Right hindlimb (tissue), 1 donor: ENCODE measurements around the gene SERF1B.
"Not testable (repeated sequence)": the region's sequence is repeated elsewhere in the genome, so short reads cannot be mapped to it uniquely, and the experiment has no call there.

Source experiments
- DNase-seq: peaks from one replicate; pipeline ENCODE4 v3.0.0-alpha.2; 2018

SERF1B gene

DNA sequence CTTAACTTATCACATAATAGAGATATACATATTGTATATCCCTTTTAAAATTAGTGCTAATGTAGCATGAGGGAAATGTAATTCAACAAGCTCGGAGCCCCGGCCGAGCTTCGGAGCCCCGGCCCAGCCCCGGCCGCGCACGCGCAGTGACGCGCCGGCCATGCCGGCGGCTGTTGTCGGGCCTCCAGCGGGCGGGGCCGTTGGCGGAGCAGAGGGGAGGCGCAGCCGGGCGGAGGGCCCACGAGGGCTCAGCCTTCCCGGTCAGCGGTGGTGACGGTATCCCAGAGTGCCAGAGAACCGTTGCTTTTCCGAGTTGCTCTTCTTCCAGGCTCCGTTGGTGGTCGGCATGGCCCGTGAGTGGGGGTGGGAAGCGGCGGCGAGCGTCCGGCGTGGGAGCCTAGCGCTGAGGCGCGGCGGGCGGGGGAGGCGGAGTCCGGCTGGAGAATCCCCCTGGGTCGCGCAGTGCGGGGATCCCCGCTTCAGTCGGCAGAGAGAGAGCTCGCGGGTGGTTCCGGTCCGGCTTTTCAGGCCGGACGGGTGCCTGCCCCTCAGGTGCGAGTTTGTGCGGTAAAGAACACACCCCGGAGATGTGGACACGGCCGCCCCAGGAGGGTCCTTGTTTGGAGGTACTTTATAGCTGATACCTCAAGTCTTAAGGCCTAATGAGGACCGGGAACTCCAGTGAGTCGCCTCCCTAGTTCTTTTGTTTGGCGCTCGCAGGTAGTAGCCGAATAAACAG lies at the start of gene SERF1B:
TSS of gene SERF1B (plus strand) at position 146 of the 739 bp plus-strand sequence. CDS start at position 347, 201 bp downstream.
- DNase-seq: not testable (repeated sequence)

DNA sequence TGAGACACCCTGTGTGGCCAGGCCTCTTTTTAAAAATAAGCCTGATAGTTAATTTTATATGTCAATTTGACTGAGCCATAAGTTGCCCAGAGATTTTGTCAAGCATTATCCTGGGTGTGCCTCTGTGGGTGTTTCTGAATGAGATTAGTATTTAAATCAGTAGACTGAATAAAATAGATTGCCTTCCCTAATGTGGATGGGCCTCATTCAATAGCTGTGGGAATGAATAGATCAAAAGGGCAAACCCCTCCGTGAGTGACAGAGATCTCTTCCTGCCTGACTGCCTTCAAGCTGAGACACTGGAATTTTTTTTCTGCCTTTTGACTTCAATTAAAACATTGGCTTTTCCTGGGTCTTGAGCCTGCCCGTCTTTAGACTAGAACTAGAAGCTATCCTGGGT lies 33.3 kb upstream of the SERF1B start:
- DNase-seq: not testable (repeated sequence)

DNA sequence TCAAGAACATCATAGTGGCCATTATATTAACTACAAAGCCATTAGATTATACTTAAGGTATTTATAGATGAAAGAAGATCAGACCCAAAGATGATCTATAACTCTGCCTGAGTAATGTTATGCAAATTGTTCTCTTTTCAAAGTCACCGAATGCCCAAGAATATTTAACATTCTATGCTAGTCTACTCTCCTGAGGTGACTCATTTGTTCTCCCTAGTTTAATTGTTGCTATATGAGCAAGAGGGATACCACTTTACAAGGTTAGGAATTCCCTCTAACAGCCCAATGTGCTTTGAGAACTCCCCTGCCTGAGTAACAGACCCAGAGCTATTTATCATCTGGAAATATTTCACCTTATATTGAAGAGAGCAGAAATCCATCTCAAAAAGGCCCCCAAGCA lies 29.5 kb upstream of the SERF1B start:
- not testable (repeated sequence) for DNase-seq

DNA sequence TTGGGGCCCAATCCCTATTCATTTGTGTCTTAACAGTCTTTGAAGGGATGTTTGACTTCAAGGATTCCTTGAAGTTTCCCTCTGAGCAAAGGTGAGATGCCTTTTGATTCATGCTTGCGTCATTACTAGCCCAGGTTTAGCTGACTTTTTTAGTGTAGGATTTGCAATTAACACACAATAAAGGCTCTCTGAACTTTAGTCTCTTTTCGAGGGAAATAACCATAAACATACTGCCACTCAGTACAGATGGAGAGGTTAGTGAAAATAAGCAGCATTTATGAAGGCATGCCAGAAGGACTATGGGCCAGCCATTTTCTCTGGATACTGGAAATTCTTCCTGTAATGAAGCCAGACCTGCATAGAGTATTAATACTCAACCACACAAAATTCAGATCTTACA lies 4.4 kb upstream of the SERF1B start:
- not testable (repeated sequence) for DNase-seq

DNA sequence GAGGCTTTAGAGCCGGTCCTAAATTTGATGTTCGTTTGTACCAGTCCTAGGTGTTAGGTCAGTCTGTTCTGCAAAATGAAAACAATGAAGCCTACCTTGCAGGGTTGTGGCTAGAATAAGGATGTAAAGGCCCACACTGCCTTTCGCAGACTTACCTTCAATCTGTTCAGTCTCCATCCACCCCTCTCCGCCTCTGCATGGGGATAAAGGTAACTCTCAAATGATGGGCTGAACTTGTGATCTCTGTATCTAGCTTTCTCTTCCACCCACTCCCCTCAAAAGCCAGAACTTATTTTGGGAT lies 744 bp downstream of the SERF1B start:
- not testable (repeated sequence) for DNase-seq

DNA sequence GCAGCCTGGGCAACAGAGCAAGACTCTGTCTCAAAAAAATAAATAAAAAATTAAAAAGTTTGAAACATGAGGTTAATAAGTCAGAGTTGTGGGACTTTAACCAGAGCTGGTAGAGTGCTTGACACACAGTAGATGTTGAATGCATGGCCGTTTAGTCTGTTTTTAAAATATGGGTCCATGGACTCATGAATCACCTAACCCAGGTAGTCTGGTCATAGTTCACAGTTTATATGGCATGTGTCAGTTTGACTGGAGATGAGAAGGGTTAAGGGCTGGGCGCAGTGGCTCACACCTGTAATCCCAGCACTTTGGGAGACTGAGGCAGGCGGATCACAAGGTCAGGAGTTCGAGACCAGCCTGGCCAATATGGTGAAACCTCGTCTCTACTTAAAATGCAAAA lies 6.2 kb downstream of the SERF1B start:
- DNase-seq: not testable (repeated sequence)

DNA sequence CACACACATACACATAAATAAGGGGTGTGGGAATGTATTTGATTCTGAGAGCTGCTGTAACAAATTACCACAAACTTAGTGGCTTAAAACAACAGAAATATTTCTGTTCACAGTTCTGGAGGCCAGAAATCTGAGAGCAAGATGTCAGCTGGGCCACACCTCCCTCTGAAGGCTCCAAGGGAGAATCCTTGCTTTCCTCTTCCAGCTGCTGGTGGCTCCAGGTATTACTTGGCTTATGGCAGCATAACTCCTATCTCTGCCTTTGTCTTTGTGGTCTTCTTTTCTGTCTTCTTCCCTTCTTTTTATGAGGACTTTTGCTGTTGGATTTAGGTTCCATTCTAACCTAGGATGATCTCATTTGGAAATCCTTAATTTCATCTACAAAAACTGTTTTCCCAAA lies 16.4 kb downstream of the SERF1B start:
- DNase-seq: not testable (repeated sequence)

DNA sequence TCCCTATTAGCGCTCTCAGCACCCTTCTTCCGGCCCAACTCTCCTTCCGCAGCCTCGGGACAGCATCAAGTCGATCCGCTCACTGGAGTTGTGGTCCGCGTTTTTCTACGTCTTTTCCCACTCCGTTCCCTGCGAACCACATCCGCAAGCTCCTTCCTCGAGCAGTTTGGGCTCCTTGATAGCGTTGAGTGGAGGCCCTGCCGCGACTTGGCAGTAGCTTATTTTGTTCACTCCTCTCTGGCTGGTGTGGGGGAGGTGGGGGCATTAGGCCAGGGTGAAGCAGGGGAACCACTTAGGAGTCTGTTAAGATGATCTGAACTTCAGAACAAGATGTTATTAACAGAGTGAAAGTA lies 24.7 kb downstream of the SERF1B start:
- DNase-seq: not testable (repeated sequence)

DNA sequence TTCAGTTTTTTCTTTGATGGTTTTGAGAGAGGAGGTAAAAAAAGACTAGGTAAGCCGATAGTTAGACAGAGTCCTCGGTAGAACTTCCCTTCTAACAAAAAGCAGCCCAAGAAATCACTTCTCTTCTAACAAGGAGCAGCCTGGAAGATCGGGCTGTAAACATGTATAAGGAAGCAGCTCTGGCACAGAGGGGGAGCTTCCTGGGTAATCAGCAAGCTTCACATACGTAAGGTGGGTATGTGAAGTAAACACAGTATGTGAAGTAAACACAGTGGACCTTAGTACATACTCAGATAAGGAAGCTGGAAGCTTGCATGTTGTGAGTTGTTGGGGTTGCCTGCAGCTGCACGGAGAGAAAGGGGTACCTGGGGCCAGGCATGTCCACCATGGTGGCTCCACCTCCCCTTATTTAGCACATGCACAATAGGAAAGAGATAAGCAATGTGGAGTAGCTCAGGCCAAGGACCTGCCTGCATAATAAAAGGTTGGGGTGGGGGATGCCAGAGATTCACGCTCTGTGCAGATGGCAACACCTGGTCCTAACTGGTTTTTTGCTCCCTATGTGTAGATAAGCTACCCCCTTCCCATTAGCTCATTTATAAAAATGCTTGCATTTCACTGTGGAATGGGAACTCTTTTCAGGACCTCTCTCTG lies 31.4 kb downstream of the SERF1B start:
- not testable (repeated sequence) for DNase-seq

DNA sequence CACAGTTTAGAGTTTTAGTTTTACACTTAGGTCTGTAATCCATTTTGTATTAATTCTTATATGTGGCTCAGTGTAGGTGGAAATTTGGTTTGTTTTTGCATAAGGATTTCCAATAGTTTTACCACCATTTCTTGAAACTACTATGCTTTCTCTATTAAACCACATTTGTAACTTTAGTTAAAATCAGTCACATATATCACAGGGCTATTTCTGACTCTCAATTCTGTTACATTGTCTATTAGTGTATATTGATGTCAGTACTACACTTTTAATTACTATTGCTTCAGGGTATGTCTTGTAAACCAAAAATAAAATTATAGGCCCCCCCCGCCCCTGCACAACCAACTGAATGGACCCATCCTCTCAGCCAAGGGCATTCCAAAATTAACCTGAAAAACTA lies 32.1 kb downstream of the SERF1B start:
- not testable (repeated sequence) for DNase-seq

DNA sequence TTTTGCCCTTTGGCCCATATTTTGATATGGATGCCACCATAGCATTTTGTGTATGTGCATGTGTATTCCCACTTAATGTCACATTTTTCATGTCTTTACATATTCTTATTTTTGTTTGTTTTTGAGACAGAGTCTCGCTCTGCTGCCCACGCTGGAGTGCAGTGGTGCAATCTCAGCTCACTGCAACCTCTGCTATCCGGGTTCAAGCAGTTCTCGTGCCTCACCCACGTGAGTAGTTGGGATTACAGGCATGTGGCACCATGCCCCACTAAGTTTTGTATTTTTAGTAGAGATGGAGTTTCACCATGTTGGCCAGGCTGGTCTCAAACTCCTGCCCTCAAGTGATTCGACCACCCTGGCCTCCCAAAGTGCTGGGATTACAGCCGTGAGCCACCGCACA lies 52.6 kb downstream of the SERF1B start:
- DNase-seq: not testable (repeated sequence)

DNA sequence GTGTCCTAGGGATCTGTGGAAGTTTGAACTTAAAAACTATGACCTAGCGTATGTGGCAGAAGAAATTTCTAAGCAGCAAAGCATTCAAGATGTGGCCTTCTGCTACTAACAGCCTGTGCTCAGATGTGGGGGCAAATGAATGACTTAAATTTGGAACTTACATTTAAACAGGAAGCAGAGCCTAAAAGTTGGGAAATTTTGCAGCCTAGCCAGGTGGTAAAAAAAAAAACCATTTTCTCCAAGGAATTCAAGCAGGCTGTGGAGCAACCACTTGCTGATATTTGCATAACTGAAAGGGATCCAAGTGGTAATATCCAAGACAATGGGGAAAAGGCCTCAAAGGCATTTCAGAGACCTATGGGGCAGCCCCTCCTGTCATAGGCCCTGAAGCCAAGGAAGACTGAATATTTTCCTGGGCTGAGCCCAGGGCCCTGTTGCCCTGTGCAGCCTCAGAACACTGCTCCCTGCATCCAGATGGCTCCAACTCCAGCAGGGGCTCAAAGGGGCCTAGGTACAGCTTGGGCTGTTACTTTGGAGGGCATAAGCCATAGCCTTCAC lies 63.9 kb downstream of the SERF1B start:
- not testable (repeated sequence) for DNase-seq

DNA sequence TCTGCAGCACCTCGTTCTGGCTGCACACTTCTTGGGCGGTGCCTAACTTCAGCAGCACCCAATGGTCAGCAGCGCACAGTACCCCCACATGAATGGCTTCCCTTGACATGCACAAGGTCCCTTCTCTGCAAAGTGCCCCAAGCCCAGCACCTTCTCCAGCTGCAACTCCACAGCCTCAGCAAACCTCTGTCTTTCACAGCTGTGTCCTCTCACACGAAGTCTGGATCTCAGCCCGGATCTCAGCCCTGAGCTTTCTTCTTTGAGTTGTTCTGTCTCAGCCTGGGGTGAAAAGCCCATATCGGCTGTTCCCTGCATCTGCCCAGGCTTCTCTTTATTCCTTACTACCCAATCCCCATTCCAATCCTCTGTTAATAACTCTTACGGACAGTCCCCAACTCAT lies 66.7 kb downstream of the SERF1B start:
- not testable (repeated sequence) for DNase-seq
